Measurements from ENCODE around the gene OTOL1. TPM values are rescaled to one million over a fixed set of nuclear protein-coding genes. Genes with fewer than 3 reads are reported as not detected.

The OTOL1 gene
- total and polyA plus RNA-seq, 2 donors from 2014 or later: not detected

- no peak for FAIRE-seq
- no peaks in the 10 kb centered on the region for H3K9me3 ChIP-seq (ENCODE audit: control insufficient read depth in 2 of 3, insufficient read depth in 1 of 3, low read length in 3 of 3)
- H3K4me3 ChIP-seq (ENCODE audit: low read length in 3 of 3): no peak overlapping the region
- no peaks in the 10 kb centered on the region for H3K4me1 ChIP-seq (ENCODE audit: control insufficient read depth in 2 of 3, insufficient read depth in 2 of 3, low read depth in 1 of 3, low read length in 3 of 3)
- no peak overlapping the region for H3K27ac ChIP-seq (ENCODE audit: low read depth in 2 of 2, low read length in 2 of 2)
- no peak for TF ChIP-seq CTCF (IDR thresholded peaks at IDR 0.05; ENCODE audit: borderline replicate concordance, extremely low read depth, insufficient read depth)
- no peaks in the 10 kb centered on the region for H3K27me3 ChIP-seq (ENCODE audit: control insufficient read depth, insufficient read depth, low read length)
- intact Hi-C loops (cut with DNase I): no loop called here
- no peak overlapping the region for H3K9ac ChIP-seq (ENCODE audit: low read length in 3 of 3)
- peak in 2 of 5 donors; percentile 50 to 77 for DNase-seq
- no peaks in the 10 kb centered on the region for H3K36me3 ChIP-seq (ENCODE audit: control insufficient read depth in 2 of 3, insufficient read depth in 3 of 3, low read length in 3 of 3)
These were observed 51.7 kb downstream of the OTOL1 start for GRCh38 chr3:161548301-161548700.

GRCh38 chr3:161549261-161549660 lies 52.7 kb downstream of the OTOL1 start:
- Histone ChIP-seq H3K36me3 (ENCODE audit: control insufficient read depth in 2 of 3, insufficient read depth in 3 of 3, low read length in 3 of 3) (no peaks in the 10 kb centered on the region), H3K9ac (ENCODE audit: low read length in 3 of 3) (no peak overlapping the region), H3K9me3 (ENCODE audit: control insufficient read depth in 2 of 3, insufficient read depth in 1 of 3, low read length in 3 of 3) (no peaks in the 10 kb centered on the region), H3K4me3 (ENCODE audit: low read length in 3 of 3) (no peak overlapping the region), H3K4me1 (ENCODE audit: control insufficient read depth in 2 of 3, insufficient read depth in 2 of 3, low read depth in 1 of 3, low read length in 3 of 3) (no peaks in the 10 kb centered on the region), H3K27me3 (ENCODE audit: control insufficient read depth, insufficient read depth, low read length) (no peaks in the 10 kb centered on the region), H3K27ac (ENCODE audit: low read depth in 2 of 2, low read length in 2 of 2) (no peak overlapping the region)
- FAIRE-seq: no peak
- no peak for TF ChIP-seq CTCF (IDR thresholded peaks at IDR 0.05; ENCODE audit: borderline replicate concordance, extremely low read depth, insufficient read depth)
- DNase-seq: no peak
- intact Hi-C loops (cut with DNase I): no loop called here

GRCh38 chr3:161550491-161551195 lies 54.0 kb downstream of the OTOL1 start:
- Histone ChIP-seq H3K9me3 (ENCODE audit: control insufficient read depth in 2 of 3, insufficient read depth in 1 of 3, low read length in 3 of 3) (no peaks in the 10 kb centered on the region), H3K27ac (ENCODE audit: low read depth in 2 of 2, low read length in 2 of 2) (no peak overlapping the region), H3K9ac (ENCODE audit: low read length in 3 of 3) (no peak overlapping the region), H3K4me1 (ENCODE audit: control insufficient read depth in 2 of 3, insufficient read depth in 2 of 3, low read depth in 1 of 3, low read length in 3 of 3) (no peaks in the 10 kb centered on the region), H3K4me3 (ENCODE audit: low read length in 3 of 3) (no peak overlapping the region), H3K27me3 (ENCODE audit: control insufficient read depth, insufficient read depth, low read length) (no peaks in the 10 kb centered on the region), H3K36me3 (ENCODE audit: control insufficient read depth in 2 of 3, insufficient read depth in 3 of 3, low read length in 3 of 3) (no peaks in the 10 kb centered on the region)
- no peak for DNase-seq
- FAIRE-seq: no peak
- intact Hi-C loops (cut with DNase I): no loop called here
- no peak for TF ChIP-seq CTCF (IDR thresholded peaks at IDR 0.05; ENCODE audit: borderline replicate concordance, extremely low read depth, insufficient read depth)

- H3K9ac ChIP-seq (ENCODE audit: low read length in 3 of 3): no peak overlapping the region
- no peaks in the 10 kb centered on the region for H3K36me3 ChIP-seq (ENCODE audit: control insufficient read depth in 2 of 3, insufficient read depth in 3 of 3, low read length in 3 of 3)
- no peaks in the 10 kb centered on the region for H3K27me3 ChIP-seq (ENCODE audit: control insufficient read depth, insufficient read depth, low read length)
- TF ChIP-seq CTCF (IDR thresholded peaks at IDR 0.05; ENCODE audit: borderline replicate concordance, extremely low read depth, insufficient read depth): no peak
- intact Hi-C loops (cut with DNase I): no loop called here
- H3K4me3 ChIP-seq (ENCODE audit: low read length in 3 of 3): no peak overlapping the region
- no peaks in the 10 kb centered on the region for H3K9me3 ChIP-seq (ENCODE audit: control insufficient read depth in 2 of 3, insufficient read depth in 1 of 3, low read length in 3 of 3)
- H3K27ac ChIP-seq (ENCODE audit: low read depth in 2 of 2, low read length in 2 of 2): no peak overlapping the region
- DNase-seq: no peak
- FAIRE-seq: no peak
- H3K4me1 ChIP-seq (ENCODE audit: control insufficient read depth in 2 of 3, insufficient read depth in 2 of 3, low read depth in 1 of 3, low read length in 3 of 3): no peaks in the 10 kb centered on the region
These were observed 55.1 kb downstream of the OTOL1 start for GRCh38 chr3:161551697-161552096.
